AG09319 (cell line): Measurements from ENCODE around the gene SGSM1.

ENCODE experiments used
- DNase-seq: peaks from one replicate; pipeline ENCODE4 v3.0.0-alpha.2; 2010; ENCODE audit warnings: low read depth; ENCODE audit errors: extremely low read depth
- TF ChIP-seq, protein P1 (sequence below): IDR thresholded peaks from 2 replicates; pipeline ENCODE4 v1.5.1; 2011; ENCODE audit warnings: low read depth, mild to moderate bottlenecking, inconsistent platforms, low read length, moderate library complexity

The SGSM1 gene

DNA sequence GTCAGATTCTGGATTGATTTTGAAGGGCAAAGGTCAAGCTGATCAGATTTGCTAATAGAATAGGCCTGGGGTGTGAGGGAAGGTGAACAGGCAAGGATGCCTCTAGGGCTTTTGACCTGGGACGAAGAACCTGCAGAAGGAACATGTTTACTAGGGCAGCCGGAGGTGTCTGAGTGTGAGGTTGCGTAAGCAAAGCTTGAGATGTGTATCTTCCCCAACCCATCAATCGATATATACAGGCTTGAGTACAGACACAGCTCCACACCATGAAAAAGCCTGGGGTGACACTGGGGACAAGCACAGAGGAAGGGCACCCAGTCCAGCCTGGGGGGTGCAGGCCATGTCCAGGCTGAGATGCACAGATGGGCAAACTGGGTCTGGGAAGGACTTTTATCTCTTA is 139.4 kb downstream of the SGSM1 start:
- DNase-seq = no peak
- TF ChIP-seq, protein P1, sequence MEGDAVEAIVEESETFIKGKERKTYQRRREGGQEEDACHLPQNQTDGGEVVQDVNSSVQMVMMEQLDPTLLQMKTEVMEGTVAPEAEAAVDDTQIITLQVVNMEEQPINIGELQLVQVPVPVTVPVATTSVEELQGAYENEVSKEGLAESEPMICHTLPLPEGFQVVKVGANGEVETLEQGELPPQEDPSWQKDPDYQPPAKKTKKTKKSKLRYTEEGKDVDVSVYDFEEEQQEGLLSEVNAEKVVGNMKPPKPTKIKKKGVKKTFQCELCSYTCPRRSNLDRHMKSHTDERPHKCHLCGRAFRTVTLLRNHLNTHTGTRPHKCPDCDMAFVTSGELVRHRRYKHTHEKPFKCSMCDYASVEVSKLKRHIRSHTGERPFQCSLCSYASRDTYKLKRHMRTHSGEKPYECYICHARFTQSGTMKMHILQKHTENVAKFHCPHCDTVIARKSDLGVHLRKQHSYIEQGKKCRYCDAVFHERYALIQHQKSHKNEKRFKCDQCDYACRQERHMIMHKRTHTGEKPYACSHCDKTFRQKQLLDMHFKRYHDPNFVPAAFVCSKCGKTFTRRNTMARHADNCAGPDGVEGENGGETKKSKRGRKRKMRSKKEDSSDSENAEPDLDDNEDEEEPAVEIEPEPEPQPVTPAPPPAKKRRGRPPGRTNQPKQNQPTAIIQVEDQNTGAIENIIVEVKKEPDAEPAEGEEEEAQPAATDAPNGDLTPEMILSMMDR = no peak

DNA sequence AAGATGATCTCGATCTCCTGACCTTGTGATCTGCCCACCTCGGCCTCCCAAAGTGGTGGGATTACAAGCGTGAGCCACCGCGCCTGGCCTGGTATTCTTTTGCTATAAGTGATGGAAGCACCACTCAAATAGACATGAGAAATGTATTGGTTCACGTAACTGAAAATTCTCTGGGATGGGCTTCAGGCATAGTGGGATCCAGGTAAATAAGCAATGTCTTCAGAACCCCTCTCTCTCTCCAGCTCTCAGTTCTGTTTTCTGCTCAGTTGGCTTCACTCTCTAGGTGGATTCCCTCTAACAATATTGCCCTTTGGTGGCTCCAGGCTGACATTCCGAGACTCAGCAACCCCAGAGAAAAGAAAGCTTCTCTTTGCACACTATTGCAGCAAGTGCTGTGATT is 141.4 kb downstream of the SGSM1 start:
- DNase-seq = no peak
- TF ChIP-seq, protein P1 = no peak

DNA sequence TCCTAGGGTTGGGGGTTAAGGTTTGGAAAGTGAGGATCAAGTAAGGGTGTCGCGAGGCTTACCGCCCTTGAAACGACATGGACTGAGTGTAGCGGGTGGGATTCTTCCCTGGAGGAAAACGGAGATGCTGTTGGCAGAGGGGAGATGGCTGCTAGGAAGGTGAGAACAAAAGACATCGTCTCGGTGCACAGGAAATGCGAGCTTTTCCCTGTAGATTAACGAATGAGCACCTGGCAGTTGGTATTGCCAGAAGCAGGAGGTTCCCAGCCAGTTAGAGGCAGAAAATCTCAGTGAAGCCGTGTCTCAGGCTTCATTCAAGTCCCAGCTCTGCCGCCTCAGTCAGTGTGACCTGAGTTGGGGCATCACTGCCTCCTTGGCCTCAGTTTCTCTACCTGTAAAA is 141.9 kb downstream of the SGSM1 start:
- TF ChIP-seq, protein P1 = no peak
- DNase-seq = no peak

DNA sequence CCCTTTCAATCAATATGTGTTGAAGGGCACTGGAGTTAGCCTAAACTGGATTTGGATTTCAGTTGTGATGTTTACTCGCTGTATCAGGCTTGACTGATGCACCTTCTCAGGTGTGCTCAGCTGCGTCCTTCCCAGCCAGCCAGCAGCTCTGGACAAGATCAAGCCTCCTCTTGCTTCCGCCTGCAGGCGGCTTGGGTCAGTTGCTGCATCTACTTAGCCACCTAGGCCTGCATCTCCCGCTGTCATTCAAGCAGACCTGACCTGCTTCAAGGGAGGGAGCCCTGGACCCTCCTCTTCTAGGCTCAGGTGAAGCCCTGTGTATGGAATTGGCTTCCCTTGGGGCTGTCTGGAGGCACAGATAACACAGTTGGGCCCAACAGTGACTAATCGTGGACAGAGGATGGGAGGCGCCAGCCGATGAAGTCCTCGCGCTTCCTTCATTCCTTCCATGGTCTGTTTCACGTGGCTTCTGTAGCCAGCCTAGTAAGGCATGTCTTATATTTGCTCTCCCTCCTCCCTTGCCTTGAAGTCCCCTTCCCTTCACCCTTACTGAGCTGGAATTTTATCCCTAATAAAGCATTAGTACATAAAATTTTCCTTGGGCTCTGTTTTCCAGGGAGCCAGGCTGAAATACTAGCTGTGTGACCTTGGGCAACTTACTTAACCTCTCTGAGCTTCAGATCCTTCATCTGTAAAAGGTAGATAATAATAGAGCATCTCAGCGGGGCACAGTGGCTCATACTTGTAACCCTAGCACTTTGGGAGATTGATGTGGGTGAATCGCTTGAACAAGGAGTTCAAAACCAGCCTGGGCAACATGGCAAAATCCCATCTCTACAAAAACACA is 142.6 kb downstream of the SGSM1 start:
- TF ChIP-seq, protein P1 = no peak
- DNase-seq = no peak

DNA sequence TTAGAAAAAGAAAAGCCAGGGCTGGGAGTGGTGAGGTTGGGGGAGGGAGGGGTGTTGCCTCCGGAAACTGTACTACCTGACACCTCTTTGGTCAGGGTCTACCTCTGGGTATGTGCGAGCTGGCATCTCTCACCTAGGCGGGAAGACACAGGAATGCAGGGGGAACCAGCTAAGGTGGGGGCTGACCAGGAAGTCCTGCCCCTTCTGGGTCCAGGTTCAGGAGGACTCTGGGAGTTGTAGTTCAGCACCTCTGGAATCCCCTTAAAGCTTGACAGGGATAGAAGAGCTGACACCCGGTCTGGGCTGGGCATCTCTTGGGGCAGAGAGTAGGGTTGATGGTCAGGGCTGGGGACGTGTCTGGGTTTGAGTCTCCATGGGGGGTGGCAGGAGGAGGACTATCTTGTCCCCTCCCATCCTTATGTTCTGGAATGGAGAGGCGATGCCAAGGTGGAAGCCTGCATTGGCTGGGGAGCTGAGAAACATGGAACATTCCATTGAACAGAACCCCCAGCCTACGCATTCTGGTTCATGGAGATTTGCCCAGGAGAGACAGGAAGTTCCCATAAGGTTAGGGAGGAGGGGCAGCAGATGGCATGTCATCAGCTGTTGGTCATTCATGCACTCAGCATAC is 144.4 kb downstream of the SGSM1 start:
- no peak for DNase-seq
- TF ChIP-seq, protein P1 = no peak

DNA sequence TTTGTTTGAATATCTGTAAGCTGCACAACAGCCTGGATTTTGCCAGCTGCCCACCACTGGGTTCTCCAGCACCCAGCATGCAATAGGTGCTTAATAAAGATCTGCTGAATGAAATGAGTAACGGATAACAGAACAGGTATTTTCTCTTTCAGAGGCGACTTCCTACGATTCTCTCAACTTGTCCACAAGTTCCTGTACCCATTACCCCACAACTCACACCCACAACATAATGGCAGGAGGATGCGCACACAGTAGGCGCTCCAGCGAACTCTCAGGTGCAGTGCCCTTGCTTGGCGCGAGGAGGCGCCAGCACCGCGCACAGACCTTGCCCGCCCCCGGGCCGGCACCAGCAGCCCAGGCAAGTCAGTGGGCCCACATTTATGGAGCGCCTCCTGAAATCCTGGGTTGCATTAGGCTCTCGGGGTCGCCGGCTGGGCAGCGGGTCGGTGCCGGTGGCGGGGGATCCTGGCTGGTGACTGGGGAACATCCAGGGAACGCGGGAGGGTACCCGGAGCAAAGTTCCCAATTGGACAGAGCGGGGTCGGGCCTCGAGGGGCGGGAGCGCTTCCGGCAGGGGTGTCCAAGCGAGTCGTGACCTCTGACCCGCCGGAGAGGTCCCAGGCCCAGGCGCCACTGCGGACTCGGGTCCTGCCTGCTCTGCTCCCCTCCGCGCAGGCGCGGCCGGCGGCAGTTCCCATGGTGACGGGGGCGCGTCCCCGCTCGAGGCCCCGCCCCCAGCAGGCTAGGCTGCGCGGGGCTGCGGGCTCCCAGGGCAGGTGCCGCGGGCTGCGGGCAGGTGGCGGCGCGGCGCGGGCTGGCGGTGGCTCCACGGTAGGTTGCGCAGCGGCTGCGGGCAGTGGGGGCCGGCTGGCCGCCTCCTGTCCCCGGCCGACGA is 146.2 kb downstream of the SGSM1 start, which contains the start of gene KIAA1671:
Gene KIAA1671, plus strand, starts transcription at position 775 of the 895 bp plus-strand sequence. CDS start 75,284 bp downstream, outside the sequence.
- TF ChIP-seq, protein P1 = no peak; the same call in none of the 2 replicates
- no peak for DNase-seq
